ENCODE data around the gene ELL2. TPM values are rescaled to one million over a fixed set of nuclear protein-coding genes. Genes with fewer than 3 reads are reported as not detected.

ELL2 gene
- total RNA-seq, 2 donors from 2014 or later: 80.0 to 104 TPM

- no peaks in the 10 kb centered on the region for H3K27me3 ChIP-seq (replicated peaks; ENCODE audit: insufficient read depth)
- peaks cover 3% of the 10 kb centered on the region for H3K4me1 ChIP-seq (replicated peaks)
- intact Hi-C loops (cut with DNase I): loop anchor here (5.0 kb wide), 1 partner anchor 99 kb away; the partner anchor contains the start of gene ELL2
- H3K36me3 ChIP-seq: no peaks in the 10 kb centered on the region
- peak overlapping the region; percentile 15 to 48 for H3K27ac ChIP-seq
- TF ChIP-seq CTCF (IDR thresholded peaks at IDR 0.05): no peak
- TF ChIP-seq POLR2AphosphoS5 (IDR thresholded peaks at IDR 0.05): no peak
- no peak for TF ChIP-seq POLR2A (IDR thresholded peaks at IDR 0.05)
- DNase-seq (ENCODE audit: low spot score): no peak
- H3K4me3 ChIP-seq: no peak overlapping the region
- 49% methylated on average over 8 of the region's 8 CpGs for WGBS
- H3K9me3 ChIP-seq: no peaks in the 10 kb centered on the region
Measured at GRCh38 chr5:95862671-95863382, 98.8 kb downstream of the ELL2 start.

- H3K27ac ChIP-seq: peak overlapping the region; percentile 2 to 48
- DNase-seq (ENCODE audit: low spot score): no peak
- no peaks in the 10 kb centered on the region for H3K36me3 ChIP-seq
- WGBS: 69% methylated on average over 8 of the region's 8 CpGs
- H3K4me3 ChIP-seq: no peak overlapping the region
- TF ChIP-seq POLR2A (IDR thresholded peaks at IDR 0.05) (no peak), CTCF (IDR thresholded peaks at IDR 0.05) (no peak), POLR2AphosphoS5 (IDR thresholded peaks at IDR 0.05) (no peak)
- no peaks in the 10 kb centered on the region for H3K27me3 ChIP-seq (replicated peaks; ENCODE audit: insufficient read depth)
- intact Hi-C loops (cut with DNase I): loop anchor here (5.0 kb wide), 1 partner anchor 100 kb away; the partner anchor contains the start of gene ELL2
- no peaks in the 10 kb centered on the region for H3K9me3 ChIP-seq
- H3K4me1 ChIP-seq (replicated peaks): peaks cover 3% of the 10 kb centered on the region
Measured at GRCh38 chr5:95861864-95862561, 99.6 kb downstream of the ELL2 start.

GRCh38 chr5:95861221-95861863, 100.3 kb downstream of the ELL2 start:
- Histone ChIP-seq H3K4me3 (no peak overlapping the region), H3K36me3 (no peaks in the 10 kb centered on the region), H3K27me3 (replicated peaks; ENCODE audit: insufficient read depth) (no peaks in the 10 kb centered on the region), H3K4me1 (replicated peaks) (peaks cover 3% of the 10 kb centered on the region), H3K27ac (peak overlapping the region; percentile 48 to 52), H3K9me3 (no peaks in the 10 kb centered on the region)
- peak; percentile 85 for TF ChIP-seq POLR2AphosphoS5 (IDR thresholded peaks at IDR 0.05)
- TF ChIP-seq POLR2A (IDR thresholded peaks at IDR 0.05): no peak
- peak; percentile 68 for DNase-seq (ENCODE audit: low spot score)
- WGBS: 37% methylated on average over 14 of the region's 14 CpGs
- intact Hi-C loops (cut with DNase I): loop anchor here (5.0 kb wide), 1 partner anchor 101 kb away; the partner anchor contains the start of gene ELL2

- intact Hi-C loops (cut with DNase I): loop anchor here (2.0 to 5.0 kb wide), 4 partner anchors 103 to 743 kb away; partner anchors contain the start of gene ELL2
- TF ChIP-seq CTCF (IDR thresholded peaks at IDR 0.05): no peak
- no peak for TF ChIP-seq POLR2A (IDR thresholded peaks at IDR 0.05)
- no peak for TF ChIP-seq POLR2AphosphoS5 (IDR thresholded peaks at IDR 0.05)
- H3K27ac ChIP-seq: peak overlapping the region; percentile 75 to 78
- peaks cover 3% of the 10 kb centered on the region for H3K4me1 ChIP-seq (replicated peaks)
- no peak for DNase-seq (ENCODE audit: low spot score)
- H3K27me3 ChIP-seq (replicated peaks; ENCODE audit: insufficient read depth): no peaks in the 10 kb centered on the region
- no peaks in the 10 kb centered on the region for H3K9me3 ChIP-seq
- 84% methylated on average over 4 of the region's 4 CpGs for WGBS
- no peak overlapping the region for H3K4me3 ChIP-seq
- no peaks in the 10 kb centered on the region for H3K36me3 ChIP-seq
Measured at GRCh38 chr5:95859661-95860060, 102.0 kb downstream of the ELL2 start.

Measured in prostate gland (tissue), 2 donors.